ENCODE measurements around the gene SLC11A2.
"Not testable (repeated sequence)": the region's sequence is repeated elsewhere in the genome, so short reads cannot be mapped to it uniquely, and the experiment has no call there.

SLC11A2 gene

DNA sequence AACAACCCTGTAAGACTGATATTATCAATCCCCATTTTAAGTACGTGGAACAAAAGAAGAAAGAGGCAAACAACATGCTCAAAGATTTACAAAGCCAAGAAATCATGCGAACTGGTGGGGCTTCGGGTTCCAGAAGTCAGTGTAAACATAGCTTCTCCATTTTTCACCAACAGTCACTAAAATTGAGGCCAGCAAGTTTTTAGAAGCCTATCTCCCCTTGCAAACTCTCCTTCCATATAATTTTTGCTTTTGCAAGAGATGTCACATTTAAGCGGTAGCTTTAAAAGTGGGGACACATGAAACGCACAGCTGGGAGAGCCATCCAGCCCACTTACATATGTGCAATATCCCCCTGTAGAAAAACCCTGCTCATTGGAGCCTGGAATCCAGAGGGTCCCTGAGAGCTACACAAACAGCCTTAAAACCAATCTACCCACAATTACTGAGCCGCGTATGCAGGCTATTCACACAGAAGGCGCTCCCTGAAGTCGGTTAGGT is 797 bp downstream of the SLC11A2 start:
- no peak for FAIRE-seq

DNA sequence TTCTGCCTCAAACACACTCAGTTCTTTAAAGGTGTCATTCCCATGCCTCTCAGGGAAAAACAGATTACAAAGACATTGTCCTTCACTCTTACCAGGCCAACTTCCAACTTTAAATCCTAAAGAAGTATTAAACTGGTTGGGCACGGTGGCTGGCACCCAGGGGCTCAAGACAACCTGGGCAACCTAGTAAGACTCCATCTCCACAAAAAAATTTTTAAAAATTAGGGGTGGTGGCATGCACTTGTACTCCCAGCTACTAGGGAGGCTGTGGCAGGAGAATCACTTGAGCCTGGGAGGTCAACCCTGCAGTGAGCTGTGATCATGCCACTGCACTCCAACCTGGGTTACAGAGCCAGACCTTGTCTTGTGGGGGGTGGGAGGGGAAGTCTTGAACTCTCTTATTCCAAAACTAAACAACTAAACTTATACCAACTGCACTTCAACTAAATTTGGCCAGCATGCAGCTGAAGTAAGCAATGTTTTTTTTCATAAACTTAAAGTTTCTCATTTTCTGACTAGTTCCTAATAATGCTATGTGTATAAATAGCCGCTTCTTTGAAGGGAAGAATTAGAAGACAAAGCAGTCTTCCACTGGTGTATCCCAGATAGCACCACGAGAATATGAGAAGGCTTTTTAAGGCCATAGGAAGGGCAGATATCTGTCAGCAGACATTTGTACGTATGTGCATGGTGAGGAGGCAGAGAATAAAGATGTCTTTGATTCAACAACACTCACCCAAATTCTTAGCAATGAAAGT is 2.4 kb downstream of the SLC11A2 start:
- no peak for FAIRE-seq

DNA sequence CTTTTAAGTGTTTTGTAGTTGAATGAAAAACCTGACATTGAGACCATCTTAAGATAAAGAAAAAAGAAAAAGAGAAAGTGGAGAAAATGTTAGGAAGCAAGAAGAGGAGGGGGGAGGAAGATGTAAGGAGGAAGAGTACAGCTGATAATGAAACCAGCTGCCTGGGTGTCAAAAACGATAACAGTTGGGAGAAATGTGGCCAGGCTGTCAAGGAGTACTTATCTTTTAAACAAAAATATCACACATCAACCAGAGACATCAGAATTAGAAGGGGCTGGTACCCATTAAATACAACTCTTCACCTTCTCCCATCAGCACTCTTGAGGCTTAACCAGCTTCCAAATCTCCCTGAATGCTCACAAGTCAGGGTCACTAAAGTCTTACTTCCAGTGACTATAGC is 4.5 kb downstream of the SLC11A2 start:
- no peak for FAIRE-seq

DNA sequence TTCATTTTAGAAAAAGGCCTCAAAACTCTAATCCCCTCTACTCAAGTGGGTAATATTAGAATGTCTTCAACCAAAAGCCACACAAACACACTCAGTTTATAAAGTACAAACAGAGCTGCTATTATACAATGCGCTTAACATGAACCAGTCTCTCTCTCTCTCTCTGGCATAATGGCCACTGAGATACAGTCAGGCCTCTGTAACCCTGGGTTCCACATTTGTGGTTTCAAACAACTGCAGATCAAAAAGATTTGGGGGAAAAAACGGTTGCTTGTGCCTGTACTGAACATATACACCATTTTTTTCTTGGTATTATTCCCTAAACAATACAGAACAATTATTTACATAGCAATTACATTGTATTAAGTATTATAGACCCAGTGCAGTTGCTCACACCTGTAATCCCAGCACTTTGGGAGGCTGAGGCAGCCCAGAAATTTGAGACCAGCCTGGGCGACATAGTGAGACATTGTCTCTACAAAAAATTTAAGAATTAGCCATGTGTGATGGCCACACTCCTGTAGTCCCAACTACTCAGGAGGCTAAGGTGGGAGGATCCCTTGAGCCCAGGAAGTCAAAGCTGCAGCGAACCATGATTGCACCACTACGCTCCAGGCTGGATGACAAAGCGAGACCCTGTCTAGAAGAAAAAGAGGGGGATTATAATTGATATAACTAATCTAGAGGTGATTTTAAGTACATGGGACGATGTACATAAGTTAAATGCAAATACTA is 5.6 kb downstream of the SLC11A2 start:
- FAIRE-seq: no peak

DNA sequence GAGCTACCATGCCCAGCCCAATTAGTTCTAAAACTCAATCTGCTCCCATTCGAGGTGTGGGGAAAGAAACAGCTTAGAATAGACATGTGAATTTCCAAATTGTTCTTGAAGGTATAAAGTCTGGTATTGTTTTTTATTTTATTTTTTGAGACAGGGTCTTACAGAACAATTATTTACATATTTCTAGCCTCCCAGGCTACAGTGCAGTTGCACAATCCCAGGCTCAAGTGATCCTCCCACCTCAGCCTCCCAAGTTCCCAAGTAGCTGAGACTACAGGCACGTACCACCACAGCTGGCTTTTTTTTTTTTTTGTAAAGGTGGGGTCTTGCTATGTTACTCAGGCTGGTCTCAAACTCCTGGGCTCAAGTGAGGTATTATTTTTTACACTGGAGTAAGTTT is 6.3 kb downstream of the SLC11A2 start:
- FAIRE-seq: no peak

DNA sequence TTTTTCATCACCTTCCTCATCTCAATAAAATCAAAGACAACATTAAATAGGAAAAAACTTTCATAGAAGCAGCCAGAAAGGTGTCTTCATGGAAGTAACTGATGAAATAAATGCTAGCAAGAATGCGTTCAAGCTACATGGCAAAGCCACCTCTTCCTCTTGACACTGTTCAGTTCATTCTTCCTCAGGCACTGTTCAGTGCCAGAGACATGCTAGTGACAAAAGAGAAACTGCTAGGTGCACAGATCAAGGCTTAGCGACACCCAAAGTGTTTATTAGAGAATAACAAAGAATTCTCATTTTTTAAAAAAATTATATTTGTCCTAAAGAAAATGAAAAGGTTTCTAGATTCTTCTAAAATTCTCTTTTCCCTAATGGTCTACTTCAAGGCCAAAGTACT is 7.2 kb downstream of the SLC11A2 start:
- FAIRE-seq: no peak

DNA sequence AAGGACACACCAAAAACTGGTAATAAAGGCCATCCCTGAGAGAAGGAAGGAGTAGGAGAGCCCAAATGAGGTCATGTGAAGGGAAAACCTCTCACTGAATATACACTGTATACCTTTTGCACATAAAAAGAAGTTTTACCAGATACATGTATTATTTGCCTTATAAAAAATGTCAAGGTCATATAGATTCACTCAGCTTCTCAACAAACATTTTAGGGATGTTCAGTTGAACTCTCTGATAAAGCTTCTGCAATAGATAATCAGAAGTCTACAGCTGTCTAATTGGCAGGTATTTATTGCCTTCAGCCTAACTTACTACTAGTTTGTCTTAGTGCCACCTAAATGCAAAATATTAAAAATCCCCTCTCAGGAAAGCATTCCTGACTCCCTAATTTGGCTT is 8.7 kb downstream of the SLC11A2 start:
- no peak for FAIRE-seq

DNA sequence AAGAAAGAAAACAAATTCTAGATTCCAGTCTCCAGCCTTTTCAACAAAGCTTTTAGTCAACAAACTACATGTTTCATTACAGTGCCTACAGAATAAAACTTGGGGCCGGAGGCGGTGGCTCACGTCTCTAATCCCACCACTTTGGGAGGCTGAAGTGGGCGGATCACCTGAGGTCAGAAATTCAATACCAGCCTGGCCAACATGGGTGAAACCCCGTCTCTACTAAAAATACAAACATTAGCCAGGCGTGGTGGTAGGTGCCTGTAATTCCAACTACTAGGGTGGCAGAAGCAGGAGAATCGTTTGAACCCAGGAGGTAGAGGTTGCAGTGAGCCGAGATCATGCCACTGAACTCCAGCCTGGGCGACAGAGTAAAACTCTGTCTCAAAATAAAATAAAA is 11.7 kb downstream of the SLC11A2 start:
- not testable (repeated sequence) for FAIRE-seq

DNA sequence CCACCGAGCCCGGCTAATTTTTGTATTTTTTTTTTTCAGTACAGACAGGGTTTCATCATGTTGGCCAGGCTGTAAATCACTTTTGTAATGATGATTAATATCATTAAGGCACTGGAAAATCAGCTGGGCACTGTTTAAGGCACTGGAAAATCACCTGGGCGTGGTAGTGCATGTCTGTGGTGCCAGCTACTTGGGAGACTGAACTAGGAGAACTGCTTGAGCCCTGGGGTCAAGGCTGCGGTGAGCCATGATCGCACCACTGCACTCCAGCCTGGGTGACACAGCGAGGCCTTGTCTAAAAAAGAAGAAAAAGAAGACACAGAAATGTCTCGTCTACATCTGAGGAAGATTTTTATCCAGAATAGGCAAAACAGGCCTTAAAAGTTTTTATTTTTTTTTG is 12.7 kb downstream of the SLC11A2 start:
- no peak for FAIRE-seq

DNA sequence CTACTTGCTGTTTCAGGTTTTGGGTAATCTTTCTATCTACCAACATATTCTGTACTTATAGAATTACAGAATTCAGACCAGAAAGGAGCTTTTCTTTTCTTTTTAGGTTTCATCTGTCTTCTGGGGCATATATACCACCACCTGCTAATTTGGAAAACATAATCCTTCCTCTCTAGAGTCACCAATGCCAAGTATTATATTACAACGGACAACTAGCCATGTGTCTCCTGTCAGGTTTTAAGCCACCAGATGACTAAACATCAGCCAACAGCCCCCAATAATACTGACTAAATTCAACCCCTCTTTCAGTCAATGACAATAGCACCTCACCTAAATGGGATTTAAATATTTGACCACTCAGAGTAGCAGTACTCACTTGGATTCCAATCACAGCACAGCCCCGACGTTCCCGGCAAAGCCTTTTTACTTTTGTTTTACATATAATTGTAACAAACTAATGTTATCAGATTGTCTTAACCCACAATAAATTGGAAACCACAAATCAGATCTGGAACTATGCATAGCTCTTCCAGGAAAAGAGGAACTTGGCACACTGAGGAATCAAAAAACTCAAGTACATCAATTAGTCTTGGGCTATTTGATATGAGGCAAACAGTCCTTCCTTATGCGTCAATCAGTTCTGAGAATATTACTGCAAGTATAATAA is 13.5 kb downstream of the SLC11A2 start:
- no peak for FAIRE-seq

DNA sequence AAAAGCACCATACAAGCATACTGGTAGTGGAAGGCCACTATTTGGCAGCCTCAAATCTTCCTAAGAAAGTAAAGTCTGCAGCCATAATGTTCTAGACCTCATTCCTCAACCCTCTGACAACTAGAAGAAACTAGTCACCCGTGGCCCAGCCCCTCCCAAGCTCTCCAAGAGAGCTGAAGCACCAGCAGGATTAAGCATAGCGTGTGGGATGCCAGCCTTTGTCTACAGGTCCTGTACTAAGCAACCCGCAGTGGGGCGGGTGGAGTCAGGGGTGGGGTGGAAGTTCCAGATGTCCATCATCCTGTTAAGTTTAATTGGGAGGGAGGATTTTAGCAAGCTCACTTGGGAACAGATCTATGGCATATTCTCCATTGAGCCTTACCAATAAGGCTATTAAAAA is 14.2 kb downstream of the SLC11A2 start:
- no peak for FAIRE-seq

DNA sequence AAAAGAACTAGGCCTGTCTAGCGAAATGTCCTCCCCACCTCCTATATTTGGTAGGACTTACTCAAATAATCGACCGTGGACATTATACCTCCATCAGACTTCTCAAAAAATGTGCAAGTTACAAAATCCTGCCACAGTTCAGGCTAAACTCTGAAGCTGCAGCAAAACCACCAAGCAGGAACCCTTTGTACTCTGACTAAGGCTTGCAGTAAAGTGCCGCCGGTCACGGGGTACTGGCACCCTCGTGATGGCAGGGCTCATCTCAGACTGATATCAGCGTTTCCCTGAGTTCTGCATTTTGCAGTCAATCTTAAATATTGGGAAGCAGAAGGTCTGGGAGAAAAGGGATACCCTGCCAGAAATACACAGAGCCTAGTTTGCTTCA is 17.1 kb downstream of the SLC11A2 start:
- FAIRE-seq: no peak

DNA sequence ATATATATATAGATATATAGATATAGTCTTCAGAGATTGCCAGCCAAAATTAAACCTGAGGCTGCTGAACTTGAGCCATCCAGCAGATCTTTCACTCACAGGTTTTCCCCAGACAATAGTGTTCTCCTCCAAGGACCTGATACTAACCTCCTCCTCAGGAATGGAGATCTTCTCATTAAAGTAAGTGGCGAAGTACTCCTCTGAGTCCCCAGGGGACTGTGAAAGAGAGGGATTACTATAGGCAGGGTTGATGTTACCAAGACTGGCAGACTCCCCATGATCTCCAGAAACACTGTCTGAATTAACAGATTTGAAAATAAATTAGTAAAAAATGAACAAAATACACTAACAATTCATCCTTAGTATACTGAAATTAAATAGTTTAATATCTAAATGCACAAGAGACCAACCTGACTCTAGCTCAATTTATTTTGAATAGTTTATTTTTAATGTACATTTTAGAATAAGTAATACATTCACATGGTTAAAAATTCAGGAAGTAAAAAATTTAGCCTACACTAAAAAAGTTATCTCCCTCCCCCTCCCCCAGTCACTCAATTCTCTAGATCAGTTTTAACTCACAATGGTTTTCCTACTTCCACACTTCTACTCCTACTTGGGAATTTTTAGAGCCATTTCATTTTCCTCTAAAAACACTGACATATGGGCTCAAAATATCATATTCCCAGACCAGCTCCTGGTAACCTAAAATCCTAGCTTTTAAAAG is 17.7 kb downstream of the SLC11A2 start:
- FAIRE-seq: no peak

DNA sequence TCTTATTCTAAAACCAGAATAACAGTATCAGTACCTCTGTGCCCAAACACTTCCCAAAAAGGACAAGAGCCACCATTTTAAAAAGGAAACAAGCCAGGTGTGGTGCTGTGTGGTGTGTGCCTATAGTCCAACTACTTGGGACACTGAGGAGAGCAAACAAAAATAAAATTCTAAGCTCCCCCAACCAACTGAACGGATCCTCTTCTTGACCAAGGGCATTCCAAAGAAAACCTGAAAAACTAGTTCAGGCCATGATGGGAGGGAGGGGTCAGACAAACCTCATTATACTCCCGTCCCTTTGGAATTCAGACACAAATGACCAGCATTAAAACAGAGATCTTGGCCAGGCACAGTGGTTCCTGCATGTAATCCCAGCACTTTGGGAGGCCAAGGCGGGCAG is 20.5 kb downstream of the SLC11A2 start:
- FAIRE-seq: no peak

DNA sequence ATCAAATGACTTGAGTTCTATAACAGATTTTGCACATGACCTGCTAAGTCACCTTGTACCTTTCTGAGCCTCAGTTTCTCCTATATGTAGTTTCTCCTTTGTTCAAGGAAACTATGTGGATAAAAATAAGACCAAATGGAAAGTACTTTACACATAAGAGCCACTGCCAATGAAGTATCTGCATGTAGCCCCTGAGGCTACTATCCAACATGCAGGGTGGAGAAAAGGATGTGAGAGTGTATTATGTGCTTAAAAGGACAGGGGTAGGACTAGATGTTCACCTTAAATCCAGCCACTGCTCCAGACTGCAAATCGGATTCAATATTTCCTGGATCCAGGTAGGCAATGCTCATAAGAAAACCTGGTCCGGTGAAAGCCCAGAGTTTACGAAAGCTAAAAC is 21.2 kb downstream of the SLC11A2 start:
- FAIRE-seq: no peak

DNA sequence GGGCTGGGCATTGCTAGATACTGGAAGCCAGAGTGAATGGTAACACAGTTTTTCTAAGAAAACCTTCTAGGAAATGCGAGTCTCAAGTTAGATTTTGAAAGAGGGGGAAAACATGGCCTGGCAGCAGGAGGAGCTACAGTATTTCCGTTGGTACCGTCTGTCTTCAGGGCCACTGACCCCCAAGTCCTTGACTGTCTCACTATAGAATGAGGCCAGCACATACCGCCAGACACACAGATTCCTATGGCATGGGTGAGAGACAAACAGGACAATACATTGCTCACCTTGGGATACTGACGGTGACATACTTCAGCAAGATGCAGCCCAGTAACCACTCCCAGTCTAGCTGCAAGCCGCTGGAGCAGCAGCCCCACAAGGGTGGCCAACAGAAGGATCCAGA is 21.7 kb downstream of the SLC11A2 start:
- FAIRE-seq: no peak

DNA sequence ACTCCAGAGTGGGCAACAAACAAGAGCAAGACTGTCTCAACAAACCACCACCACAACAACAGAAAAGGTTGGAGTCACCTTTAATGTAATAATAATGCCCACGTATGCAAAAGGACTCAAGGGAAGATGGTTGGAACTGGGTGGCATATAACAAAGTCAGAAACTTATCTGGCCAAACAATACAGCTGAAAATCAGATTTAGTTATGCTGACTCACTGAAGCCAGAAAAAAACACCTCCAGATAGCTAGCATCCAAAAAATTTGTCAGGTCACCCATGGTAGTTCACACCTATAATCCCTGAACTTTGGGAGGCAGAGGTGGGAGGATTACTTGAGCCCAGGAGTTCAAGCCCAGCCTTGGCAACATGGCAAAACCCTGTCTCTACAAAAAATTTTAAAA is 24.4 kb downstream of the SLC11A2 start:
- no peak for FAIRE-seq

DNA sequence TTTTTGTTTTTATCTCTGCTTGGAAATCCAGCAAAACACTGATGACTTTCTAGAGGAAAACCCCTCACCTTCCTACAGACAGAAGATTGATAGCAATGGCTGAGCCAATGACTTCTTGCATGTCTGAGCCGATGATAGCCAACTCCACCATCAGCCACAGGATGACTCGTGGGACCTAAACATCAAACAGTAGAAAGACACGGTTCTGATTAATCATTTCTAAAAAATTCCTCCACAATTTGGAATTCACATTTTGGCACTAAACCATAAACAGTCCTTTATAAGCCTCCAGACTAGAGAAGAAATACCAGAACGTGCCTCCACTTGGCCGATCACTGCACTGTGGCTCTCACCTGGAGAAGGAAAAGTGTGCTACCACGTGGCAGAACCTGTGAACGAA is 25.9 kb downstream of the SLC11A2 start:
- no peak for FAIRE-seq

DNA sequence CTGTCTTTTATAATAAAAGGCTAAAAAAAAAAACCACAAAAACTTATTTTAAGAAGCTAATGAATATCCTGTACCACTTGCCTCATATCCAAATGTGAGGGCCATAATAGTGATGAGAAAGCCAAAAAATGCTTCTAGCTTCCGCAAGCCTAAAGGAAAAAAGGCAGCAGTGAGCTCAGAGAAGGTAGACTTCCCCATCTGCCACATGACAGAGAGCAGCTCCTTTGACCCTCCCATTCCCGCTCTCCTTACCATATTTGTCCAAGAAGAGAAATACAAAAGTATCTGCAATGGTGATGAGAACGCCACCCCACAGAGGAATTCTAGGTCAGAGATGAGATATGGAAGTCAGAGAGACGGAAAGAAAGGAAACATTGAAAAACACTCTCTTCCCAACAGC is 27.1 kb downstream of the SLC11A2 start:
- FAIRE-seq: no peak

DNA sequence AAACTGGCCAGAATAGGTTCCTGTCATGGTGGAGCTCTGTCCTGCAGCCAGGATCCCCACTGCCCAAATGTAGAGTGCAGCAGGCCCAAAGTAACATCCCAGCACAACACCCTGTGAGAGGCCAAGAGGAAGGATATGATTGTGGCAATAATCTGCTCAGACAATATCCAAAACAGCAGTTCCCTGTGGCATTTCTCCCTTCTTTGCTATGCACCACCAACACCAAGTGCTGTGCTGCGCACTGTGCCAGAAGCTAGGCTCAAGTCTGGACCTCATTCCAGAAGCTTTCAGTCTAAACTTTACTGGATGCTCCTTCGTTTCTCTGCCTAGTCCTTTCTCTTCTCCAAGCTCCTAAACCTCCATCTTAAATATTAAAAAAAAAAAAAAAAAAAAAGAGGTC is 33.4 kb downstream of the SLC11A2 start:
- FAIRE-seq: no peak

DNA sequence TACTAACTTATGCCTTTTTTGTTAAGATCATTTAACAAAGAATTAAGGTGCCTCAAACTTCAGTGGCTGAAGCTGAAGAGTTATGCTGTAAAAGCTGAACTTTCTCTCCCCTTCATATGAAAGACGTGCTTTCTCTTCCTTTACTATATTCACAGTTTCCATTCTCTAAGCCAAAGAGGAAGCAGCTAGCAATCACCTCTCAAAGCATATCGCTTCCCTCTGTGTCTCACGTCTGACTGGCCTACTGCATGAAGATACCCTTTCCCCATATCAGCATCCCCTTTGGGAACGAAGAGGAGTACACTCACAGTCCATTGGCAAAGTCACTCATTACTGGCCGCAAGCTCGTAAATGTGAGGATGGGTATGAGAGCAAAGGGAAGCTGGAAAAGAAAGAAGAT is 34.9 kb downstream of the SLC11A2 start:
- FAIRE-seq: no peak

DNA sequence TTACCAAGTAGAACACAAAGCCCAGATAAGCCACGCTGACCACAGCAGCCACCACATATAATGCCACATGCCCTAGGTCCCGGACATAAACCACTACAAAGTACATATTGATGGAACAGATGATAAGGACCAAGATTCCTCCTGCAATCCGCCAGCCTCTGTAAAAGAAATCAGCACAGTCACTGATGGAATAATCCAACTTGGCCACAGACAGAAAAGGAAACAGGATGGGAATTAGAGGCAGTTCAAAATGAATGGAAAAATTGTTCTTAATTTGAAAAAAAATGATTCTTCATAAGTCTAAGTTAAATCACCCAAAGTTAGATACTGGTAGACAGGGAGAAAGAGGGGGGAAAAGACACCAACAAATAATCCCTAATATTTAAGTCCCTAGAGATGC is 35.4 kb downstream of the SLC11A2 start:
- FAIRE-seq: no peak

DNA sequence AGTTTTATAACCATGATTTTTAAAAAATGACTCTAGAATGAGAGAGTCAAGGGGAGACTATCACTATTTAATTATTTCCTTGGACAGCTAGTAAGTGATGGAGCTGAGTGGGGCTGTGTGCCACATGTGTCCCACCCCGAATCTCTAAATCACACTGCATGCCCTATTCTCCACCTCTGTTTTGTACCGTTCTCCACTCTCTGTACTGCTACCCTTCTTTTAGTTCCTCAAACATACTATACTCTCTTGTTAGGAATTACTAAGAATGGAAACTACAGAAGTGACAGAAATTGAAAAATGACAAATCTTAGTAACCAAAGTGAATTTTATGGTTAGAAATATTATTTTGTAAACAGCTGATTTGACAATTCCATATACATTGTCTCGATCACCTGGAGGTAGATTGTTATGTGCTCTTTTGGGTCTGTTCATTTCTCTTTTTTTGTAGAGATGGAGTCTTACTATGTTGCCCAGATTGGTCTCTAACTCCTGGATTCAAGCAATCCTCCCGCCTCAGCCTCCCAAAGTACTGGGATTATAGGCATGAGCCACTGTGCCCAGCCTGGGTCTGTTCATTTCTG is 35.9 kb downstream of the SLC11A2 start:
- no peak for FAIRE-seq

Data from G401.6 (cell line).